GM21717 (cell line): Measurements from ENCODE around the gene OBP2A.

Source experiments
- ATAC-seq: cut with Tn5 transposase; IDR thresholded peaks from one replicate; pipeline ENCODE4 v1.9.1; 2021; ENCODE audit warnings: mild to moderate bottlenecking, moderate library complexity; ENCODE audit not compliant: unreplicated experiment

OBP2A gene

GRCh38 chr9:135551031-135551430, 5.1 kb downstream of the OBP2A start:
- ATAC-seq, result no peak

- ATAC-seq, result no peak
Observed at GRCh38 chr9:135551456-135551855, 5.5 kb downstream of the OBP2A start.

DNA sequence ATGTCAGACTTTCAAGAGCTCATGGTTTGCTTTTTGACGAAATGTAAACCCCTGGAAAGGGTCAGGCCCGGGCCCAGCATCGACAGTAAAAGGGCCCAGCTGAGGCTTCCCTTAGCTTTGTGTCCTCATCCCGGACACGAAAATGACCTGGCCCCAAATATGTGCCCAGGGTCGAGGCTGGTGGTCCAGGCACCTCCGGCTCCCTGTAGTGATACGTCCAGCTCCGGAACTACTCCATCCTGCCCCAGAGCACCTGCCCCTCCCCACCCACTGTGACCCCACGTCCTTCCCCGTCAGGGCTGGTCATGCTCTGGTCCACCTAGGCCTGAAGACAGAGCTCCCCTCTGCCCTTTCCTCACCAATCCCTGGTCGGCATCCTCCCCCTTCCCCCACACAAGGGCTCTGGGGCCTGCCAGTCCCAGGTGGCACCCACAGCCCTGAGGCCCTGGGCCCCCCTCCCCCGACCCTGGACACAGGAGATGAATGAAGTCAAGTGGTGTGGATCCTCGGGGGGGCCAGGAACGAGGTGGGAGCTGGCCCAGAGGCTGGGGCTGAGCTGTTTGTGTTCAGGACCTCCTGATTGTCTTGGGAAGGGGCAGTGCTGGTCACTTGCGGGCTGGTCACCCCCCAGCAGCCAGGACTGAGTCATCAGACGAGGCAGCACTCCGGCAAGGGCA, 6.2 kb downstream of the OBP2A start:
- no peak for ATAC-seq

DNA sequence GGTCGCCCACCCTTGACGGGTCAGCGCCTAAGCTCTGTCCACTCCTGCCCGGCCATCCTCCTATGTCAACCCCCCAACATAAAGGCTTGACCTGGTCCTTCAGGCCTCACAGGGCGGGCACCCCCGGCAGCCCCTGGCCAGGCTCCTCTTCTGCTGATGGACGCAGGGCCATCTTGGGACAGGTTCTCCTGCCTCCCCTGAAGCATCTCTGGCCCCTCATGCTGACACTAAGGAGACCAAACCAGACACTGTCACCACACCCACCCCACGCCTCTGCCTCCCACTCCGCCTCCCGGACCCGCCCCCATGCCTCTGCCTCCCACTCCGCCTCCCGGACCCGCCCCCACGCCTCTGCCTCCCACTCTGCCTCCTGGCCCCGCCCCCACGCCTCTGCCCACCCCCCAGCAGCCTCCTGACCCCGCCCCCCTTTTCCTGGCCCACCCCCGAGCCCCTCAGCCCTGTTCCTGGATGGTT, 6.8 kb downstream of the OBP2A start:
- no peak for ATAC-seq

GRCh38 chr9:135554718-135555117, 8.8 kb downstream of the OBP2A start:
- ATAC-seq, result no peak

DNA sequence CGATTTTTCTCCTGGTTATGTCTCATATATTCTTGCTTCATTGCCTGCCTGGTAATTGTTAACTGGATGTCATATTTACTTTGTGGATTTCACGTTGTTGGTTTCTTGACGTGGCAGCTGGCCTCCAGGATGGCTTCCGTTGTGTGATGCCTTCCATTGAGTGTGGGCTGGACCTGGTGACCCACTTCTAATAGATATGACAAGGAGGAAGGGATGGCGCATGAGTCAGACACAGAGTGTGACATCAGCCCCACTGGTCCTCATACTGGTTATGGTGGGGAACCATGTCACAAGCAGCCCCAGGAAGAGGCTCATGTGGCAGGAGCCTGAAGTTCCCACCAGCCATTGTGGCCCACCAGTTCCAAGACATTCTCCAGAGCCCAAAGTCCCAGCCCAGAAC, 9.3 kb downstream of the OBP2A start:
- ATAC-seq, result no peak

DNA sequence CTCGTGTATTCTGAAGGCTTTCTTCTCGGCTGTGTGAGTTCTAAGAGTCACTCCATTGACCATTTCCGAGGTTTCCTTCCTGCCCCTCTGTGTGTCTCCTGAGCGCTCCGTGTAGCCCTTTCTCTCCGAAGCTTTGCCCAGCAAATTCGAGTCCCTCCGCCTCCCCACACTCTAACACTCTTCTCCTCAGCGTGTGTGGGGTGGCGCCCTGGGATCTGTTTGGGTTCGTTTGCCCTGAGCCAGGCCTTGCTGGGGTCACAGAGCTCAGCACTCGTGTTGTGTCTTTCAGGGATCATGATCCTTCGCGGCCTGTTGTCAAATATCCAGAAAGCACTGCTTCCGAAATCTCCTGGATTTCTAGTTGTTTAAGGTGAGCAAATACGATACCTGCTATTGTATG, 10.0 kb downstream of the OBP2A start:
- ATAC-seq, result no peak

DNA sequence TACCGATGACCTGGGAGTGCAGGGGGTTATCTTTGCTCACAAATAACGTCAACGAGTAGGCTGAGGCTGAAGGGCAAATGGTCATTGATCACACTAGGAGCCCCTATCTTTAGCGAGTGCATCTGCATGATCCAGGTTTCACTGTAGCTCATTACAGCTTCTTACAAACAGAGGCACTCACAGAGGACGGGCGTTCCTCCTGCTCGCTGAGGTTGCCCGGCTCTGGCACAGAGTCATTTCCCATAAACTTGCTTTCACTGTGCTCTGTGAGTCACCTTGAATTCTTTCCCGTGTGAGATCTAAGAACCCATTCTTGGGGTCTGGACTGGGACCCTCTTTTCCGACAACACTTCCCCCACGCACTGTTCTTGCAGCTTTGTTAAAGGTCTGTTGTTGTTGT, 13.7 kb downstream of the OBP2A start:
- no peak for ATAC-seq

DNA sequence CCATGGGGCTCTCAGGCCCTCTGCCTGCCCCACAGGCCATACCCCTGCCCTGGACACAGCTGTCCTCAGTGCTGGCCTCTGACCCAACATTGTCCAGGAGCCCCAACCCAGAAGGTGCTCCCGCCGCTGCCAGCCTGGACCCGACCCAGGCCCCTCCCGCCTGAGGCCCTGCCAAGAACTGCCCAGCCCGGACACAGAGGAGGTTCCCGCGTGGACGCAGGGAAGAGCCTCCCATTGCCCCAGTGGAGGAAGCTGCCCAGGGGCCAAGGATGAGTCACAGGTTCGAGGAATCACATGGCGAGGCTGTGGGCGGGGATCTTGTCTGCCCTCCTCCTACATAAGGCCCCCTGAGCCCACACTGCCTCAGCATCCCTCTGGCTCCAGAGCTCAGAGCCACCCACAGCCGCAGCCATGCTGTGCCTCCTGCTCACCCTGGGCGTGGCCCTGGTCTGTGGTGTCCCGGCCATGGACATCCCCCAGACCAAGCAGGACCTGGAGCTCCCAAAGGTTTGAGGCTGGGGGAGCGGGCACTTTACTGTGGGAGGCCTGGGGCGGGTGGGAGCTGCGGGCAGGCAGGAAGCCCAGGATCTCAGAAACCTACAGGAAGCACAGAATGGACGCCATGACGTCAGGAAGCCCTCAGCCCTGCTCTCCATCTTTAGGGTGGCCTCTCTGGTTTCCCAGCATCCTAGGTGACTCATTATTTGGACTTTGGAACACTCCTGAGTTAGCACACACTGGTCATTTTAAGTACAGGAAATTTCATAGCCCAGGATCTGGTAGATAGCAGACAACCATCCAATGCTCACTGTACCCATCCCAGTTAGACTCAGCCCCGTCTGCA, 15.7 kb downstream of the OBP2A start, which contains the start of gene PAEP:
TSS of gene PAEP (plus strand) at position 366 of the 844 bp plus-strand sequence.
- no peak for ATAC-seq

DNA sequence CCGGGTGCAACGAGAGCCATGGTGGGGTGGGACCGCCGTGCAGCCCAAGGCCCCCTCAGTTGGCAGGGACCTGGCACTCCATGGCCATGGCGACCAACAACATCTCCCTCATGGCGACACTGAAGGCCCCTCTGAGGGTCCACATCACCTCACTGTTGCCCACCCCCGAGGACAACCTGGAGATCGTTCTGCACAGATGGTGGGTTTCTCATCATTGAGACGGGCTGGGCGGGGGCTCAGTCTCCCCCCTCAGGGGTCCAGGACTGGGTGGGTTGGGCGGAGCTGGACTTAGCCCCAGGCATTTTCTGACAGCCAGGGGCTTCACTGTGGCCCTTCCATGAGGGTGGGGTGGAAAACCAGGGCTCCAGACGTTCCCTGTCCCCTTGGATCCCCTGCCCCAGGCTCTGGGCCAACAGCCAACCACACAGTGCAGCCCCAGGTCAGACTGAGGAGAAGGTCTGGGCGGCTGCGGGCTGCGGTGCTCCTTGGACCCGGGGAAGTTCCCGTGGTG, 16.4 kb downstream of the OBP2A start:
- ATAC-seq, result no peak

DNA sequence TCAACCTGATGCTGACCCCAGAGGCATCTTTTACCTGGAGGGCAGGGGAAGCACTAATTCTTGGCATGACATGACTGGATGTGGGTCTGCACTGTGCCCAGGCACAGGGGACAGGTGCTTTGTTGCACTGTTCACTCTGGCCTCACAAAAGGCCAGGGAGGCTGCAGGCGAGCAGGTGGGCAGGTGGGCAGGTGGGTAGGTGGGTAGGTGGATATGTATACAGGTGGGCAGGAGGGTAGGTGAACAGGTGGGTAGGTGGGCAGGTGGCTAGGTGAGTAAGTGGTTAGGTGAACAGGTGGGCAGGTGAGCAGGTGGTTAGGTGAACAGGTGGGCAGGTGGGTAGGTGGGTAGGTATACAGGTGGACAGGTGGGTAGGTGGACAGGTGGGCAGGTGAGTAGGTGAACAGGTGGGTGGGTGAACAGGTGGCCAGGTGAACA, 17.1 kb downstream of the OBP2A start:
- no peak for ATAC-seq

DNA sequence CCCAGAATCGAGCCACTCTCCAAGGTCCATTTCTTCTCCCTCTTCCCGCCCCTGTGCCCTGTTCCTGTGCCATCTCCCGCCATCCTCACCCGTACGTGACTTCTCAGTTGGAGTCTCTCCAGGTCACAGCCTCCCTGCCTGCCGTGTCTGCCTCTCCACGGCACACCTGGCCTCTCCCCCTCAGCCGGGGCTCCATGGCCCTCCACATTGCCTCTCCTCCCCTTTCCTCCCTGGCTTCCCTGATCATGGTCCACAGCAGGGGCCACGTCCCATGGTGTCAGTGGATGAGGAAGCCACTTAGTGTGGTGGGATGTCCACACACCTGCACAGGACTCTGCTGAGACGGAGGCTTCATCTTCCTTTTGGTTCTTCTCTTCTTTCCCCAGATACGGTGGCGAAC, 17.9 kb downstream of the OBP2A start:
- no peak for ATAC-seq

GRCh38 chr9:135565141-135565628, 19.3 kb downstream of the OBP2A start:
- ATAC-seq, result no peak

GRCh38 chr9:135565636-135566035, 19.7 kb downstream of the OBP2A start:
- no peak for ATAC-seq

DNA sequence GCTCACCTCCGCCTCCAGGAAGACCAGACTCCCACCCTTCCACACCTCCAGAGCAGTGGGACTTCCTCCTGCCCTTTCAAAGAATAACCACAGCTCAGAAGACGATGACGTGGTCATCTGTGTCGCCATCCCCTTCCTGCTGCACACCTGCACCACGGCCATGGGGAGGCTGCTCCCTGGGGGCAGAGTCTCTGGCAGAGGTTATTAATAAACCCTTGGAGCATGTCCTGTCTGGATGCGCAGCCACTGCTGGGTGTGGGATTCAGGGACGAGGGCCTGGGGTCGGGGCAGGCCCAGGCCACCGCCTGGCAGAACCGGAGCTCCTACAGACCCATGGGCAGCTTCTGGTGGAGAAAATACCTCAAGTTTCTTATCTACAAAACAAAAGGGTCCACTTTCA, 20.6 kb downstream of the OBP2A start:
- ATAC-seq, result no peak

- no peak for ATAC-seq
Observed at GRCh38 chr9:135567311-135567710, 21.4 kb downstream of the OBP2A start.

GRCh38 chr9:135568026-135568425, 22.1 kb downstream of the OBP2A start:
- no peak for ATAC-seq

DNA sequence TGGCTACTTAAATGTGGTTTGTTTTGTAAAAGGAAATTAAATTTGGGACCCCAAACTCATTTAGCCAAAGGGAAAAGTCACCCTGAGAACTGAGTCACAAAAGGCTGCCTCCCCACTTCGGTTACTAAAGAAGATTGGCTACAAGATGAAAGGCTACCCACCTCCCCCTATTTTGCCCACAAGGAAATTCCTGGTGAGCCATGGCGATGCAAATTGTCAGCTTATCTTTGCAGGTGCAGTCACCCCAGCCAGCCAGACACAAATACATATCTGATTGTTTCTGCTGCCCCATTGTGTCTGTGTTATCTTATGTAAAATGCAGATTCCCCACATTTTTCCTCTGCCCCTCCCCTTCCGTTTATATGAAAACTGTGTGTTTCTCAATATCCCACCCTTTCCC, 24.5 kb downstream of the OBP2A start:
- ATAC-seq, result no peak

GRCh38 chr9:135572233-135572632, 26.3 kb downstream of the OBP2A start:
- ATAC-seq, result no peak

DNA sequence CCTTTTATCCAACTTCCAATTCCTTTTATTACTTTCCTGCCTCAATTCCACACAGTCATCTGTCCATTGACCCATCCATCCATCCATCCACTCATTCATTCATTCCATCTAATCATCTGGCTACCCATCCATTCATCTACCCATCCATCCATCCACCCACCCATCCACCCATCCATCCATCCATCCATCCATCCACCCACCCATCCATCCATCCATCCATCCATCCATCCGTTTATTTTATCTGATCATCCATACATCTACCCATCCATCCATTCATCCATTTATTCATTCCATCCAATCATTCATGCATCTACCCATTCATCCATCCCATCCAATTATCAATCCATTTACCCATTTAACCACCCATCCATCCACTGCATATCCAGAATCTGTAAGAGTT, 27.2 kb downstream of the OBP2A start:
- ATAC-seq, result no peak

- no peak for ATAC-seq
Observed at GRCh38 chr9:135574331-135574730, 28.4 kb downstream of the OBP2A start.

DNA sequence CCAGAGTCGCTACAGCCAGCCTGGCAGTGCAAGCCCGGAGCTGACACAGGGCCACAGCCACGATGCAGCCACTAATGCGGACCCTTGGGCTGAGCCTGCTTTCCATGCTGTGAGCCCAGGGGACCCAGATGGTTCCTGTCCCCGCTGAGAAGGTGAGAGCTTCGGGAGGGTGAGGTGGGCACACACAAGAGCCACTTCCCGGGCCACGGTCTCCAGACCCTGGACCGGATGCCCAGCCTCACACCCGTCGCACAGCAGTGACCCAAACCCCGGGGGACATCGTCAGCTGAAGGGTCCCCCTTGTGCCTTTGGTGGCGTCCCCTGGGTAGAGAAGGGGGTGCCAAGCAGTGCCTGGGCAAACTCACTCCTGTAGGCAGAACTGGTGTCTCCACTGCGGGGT, 29.0 kb downstream of the OBP2A start:
- ATAC-seq, result no peak
